ENCODE results near the gene ZNF738.
"Not testable (repeated sequence)": the region's sequence is repeated elsewhere in the genome, so short reads cannot be mapped to it uniquely, and the experiment has no call there.

ZNF738 gene

DNA sequence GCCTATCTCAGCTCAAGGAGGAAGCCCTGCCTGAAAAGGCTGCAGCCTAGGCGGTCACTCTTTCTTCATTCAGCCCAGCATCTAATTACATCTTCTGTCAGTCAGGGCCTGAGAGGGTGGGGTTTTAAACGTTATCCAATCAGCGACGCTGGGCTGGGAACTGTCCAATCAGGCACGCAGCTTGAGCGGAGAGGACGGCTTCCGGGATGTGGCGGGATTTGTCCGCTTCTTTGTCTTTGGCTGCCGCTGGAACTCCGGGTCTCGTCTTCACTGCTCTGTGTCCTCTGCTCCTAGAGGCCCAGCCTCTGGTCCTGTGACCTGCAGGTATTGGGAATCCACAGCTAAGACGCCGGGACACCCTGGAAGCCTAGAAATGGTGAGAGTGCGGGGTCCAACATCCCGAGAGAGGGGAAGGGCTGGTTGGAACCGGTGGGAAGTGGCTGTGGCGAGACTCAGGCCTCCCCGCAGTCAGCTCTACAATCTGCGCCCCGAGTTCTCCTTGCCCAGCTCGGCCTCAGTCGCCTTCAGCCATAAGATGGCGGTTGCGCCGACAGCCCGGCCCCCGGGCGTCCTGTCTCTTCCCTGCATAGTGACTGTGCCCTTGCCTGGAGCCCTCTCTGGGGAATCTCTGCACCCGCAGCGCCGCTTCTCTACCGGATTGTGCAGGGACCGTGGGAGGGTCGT lies at the start of gene ZNF738:
TSS of gene ZNF738 (plus strand) at position 233 of the 684 bp plus-strand sequence. CDS start at position 374, 141 bp downstream.
- peak; percentile 50 for DNase-seq (ENCODE audit: low spot score)

DNA sequence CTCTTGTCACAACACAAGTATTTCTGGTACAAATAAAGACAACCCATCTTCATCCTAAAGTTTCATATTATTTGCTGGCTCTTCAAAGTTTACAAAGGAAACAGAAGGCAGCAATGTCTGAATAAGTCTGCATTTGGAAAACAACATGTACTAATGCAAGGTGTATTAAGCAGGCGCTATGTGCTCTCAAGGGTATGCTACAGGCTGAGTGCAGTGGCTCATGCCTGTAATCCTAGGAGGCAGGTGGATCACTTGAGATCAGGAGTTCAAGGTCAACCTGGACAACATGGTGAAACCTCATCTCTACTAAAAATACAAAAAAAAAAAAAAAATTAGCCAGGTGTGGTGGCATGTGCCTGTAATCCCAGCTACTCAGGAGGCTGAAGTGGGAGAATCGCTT lies 46.0 kb upstream of the ZNF738 start:
- not testable (repeated sequence) for DNase-seq (ENCODE audit: low spot score)

DNA sequence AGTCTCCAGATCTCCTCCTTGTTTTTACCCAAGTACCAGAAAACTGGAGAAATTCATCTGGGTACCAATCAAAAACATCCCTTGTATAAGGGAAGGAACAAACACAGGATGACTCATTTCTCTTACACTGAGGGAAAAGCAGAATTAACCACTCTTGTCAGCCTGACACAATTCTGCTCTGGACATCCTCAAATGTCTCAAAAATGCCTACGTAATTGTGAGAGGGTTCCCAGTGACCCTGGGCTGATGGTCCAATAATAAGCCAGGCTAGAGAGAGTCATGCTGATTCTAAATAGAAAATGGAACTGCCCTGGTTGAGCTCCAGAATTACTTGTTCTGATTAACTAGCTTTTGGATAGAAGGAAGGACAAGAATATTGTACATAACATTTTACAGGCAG lies 44.1 kb upstream of the ZNF738 start:
- DNase-seq (ENCODE audit: low spot score), result no peak

GRCh38 chr19:21317821-21318220 lies 41.0 kb upstream of the ZNF738 start:
- DNase-seq (ENCODE audit: low spot score), result no peak

- DNase-seq (ENCODE audit: low spot score), result no peak
Observed at GRCh38 chr19:21321134-21321533, 37.7 kb upstream of the ZNF738 start.

GRCh38 chr19:21321996-21322395 lies 36.8 kb upstream of the ZNF738 start:
- DNase-seq (ENCODE audit: low spot score), result no peak

GRCh38 chr19:21322528-21322927 lies 36.3 kb upstream of the ZNF738 start:
- DNase-seq (ENCODE audit: low spot score), result no peak

- no peak for DNase-seq (ENCODE audit: low spot score)
Observed at GRCh38 chr19:21323000-21323399, 35.8 kb upstream of the ZNF738 start.

- no peak for DNase-seq (ENCODE audit: low spot score)
Observed at GRCh38 chr19:21326169-21326568, 32.6 kb upstream of the ZNF738 start.

DNA sequence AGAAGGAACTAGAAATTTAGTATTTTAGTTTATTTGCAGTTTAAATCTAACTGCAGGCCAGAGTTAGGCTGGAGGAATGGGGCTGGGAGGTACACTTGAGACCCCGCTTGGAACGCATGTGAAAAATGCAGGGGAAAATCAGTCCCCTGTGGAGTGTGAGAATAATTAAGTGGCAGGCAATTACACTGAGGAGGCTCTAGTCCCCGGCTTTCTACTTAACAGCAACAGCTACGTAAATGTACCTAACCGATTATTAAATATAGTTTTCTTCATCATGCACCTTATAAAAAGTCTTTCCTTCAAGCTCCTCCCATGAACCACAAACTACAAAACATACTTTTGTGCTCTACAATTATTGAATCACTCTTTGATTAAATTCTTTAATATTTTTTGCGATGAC lies 30.4 kb upstream of the ZNF738 start:
- no peak for DNase-seq (ENCODE audit: low spot score)

- peak; percentile 59 for DNase-seq (ENCODE audit: low spot score)
Observed at GRCh38 chr19:21328885-21329605, 29.8 kb upstream of the ZNF738 start, which contains the start of gene ZNF708. ZNF708 (minus strand) TSS chr19:21329410; CDS start chr19:21329212, 198 bp downstream.

- no peak for DNase-seq (ENCODE audit: low spot score)
Observed at GRCh38 chr19:21335721-21336120, 23.1 kb upstream of the ZNF738 start.

DNA sequence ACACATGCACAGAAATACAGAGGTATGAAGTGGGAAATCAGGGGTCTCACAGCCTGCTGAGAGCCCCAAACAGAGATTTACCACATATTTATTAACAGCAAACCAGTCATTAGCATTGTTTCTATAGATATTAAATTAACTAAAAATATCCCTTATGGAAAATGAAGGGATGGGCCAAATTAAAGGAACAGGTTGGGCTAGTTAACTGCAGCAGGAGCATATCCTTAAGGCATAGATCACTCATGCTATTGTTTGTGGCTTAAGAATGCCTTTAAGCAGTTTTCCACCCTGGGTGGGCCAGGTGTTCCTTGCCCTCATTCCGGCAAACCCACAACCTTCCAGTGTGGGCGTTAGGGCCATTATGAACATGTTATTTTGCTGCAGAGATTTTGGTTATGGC lies 14.0 kb upstream of the ZNF738 start:
- not testable (repeated sequence) for DNase-seq (ENCODE audit: low spot score)

DNA sequence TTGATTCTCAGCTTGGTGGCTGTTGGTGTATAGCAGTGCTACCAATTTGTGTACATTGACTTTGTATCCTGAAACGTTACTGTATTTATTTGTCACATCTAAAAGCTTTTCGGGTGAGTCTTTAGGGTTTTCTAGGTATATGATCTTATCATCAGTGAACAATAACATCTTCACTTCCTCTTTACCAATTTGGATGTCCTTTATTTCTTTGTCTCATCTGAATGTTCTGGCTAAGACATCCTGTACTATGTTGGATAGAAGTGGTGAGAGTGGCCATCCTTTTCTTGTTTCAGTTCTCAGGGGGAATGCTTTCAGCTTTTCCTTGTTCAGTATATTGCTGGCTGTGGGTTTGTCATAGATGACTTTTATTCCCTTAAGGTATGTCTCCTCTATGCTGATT lies 6.0 kb upstream of the ZNF738 start:
- no peak for DNase-seq (ENCODE audit: low spot score)

- DNase-seq (ENCODE audit: low spot score), result no peak
Observed at GRCh38 chr19:21362291-21362690, 3.5 kb downstream of the ZNF738 start.

GRCh38 chr19:21383980-21384582 lies 25.3 kb downstream of the ZNF738 start:
- no peak for DNase-seq (ENCODE audit: low spot score)

GRCh38 chr19:21396121-21396520 lies 37.3 kb downstream of the ZNF738 start:
- no peak for DNase-seq (ENCODE audit: low spot score)

GRCh38 chr19:21396893-21397572 lies 38.2 kb downstream of the ZNF738 start, which contains the start of gene ZNF493:
ZNF493 (plus strand) TSS chr19:21397133; CDS start chr19:21397238, 105 bp downstream.
- peak; percentile 83 for DNase-seq (ENCODE audit: low spot score)

DNA sequence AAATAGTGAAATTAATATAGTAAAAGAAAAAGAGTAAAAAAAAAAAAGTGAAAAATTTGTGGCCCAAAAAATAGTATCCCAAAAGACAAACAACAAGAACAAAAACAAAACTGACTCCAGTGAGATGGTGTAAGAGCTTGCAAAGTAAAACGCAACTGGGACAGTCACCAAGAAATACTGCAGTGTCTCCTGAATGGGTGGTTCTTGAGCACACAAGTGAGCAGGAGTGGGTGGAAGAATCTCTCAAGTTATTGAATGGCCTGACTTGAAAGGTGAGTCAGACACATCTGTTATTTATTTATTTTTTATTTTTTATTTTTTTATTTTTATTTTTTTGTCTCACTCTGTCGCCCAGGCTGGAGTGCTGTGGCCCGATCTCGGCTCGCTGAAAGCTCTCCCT lies 40.1 kb downstream of the ZNF738 start:
- no peak for DNase-seq (ENCODE audit: low spot score)

DNA sequence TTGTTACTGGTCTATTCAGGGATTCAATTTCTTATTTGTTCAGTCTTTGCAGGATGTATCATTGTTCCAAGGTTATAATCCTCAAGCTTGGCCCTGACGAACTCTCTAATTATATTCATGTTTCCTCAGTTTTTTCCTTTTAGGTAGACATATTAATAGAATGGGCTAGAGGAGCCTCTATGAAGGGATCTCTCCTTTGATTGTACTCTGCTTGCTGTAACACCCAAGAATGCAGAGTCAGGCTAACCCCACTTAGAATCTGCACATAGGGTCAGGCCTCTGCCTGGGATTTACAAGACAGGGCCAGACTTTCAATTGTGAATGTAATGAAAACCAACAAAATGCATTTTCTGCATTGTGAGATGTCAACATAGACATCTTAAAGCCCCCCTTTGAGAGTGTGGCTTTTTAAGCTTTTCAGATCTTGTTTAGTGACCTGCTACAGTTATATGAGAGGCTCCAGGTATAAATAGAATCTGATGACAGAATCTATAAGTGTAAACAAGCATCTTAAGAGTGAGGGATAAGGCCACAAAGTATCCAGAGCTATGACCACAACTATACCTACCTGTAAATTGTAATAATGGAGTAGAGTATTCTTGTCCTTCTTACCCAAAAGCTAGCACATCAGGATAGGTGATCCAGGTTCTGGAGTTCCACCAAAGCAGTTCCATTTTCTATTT lies 43.6 kb downstream of the ZNF738 start:
- DNase-seq (ENCODE audit: low spot score), result no peak

DNA sequence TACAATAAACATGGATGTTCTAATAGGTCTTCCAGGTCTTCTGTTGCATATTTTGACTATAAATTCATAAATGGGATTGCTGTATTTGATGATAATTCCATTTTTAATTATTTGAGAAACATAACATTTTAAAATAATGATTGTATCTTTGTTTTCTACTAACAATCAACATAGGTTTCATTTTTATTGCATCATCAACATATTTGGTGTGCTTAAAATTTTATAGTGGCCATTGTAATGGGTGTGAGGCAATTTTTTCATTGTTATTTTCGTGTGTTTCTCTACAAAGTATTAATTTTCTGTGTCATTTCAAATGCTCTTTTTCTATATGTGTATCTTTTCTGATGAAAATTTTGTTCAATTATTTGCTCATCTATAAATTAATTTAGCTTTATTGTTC lies 51.4 kb downstream of the ZNF738 start:
- DNase-seq (ENCODE audit: low spot score), result no peak

- DNase-seq (ENCODE audit: low spot score), result no peak
Observed at GRCh38 chr19:21422244-21422643, 63.4 kb downstream of the ZNF738 start.

Measured in hematopoietic multipotent progenitor cell treated with erythropoietin and hydrocortisone succinate and interleukin-3 and kit ligand, for 17 days (in vitro differentiated cells).